Duodenal mucosa (tissue), 2 donors: ENCODE results near the gene CIP2A.

Experiments
- H3K27ac ChIP-seq: one replicate; pipeline ENCODE4 v1.7.0; 2013; ENCODE audit warnings: low read depth, low read length
- H3K27me3 ChIP-seq, 2 donors: one replicate each; pipeline ENCODE4 v1.7.0; 2013; ENCODE audit warnings: low read length in 2 of 2, control low read depth in 1 of 2; ENCODE audit not compliant: insufficient read depth in 2 of 2, control insufficient read depth in 1 of 2
- H3K36me3 ChIP-seq, 2 donors: one replicate each; pipeline ENCODE4 v1.7.0; 2013; ENCODE audit warnings: low read length in 2 of 2, control low read depth in 1 of 2; ENCODE audit not compliant: insufficient read depth in 2 of 2, control insufficient read depth in 1 of 2
- H3K4me1 ChIP-seq, 2 donors: one replicate each; pipeline ENCODE4 v1.7.0; 2013; ENCODE audit warnings: low read length in 2 of 2, control low read depth in 1 of 2; ENCODE audit not compliant: insufficient read depth in 2 of 2, control insufficient read depth in 1 of 2
- H3K4me3 ChIP-seq, 2 donors: one replicate each; pipeline ENCODE4 v1.7.0; 2013; ENCODE audit warnings: low read length in 2 of 2, low read depth in 1 of 2
- H3K9ac ChIP-seq, 2 donors: one replicate each; pipeline ENCODE4 v1.7.0; 2013; ENCODE audit warnings: low read length in 2 of 2, low read depth in 1 of 2
- H3K9me3 ChIP-seq, 2 donors: one replicate each; pipeline ENCODE4 v1.7.0; 2013; ENCODE audit warnings: low read length in 2 of 2, control low read depth in 1 of 2; ENCODE audit not compliant: control insufficient read depth in 1 of 2

Gene CIP2A

DNA sequence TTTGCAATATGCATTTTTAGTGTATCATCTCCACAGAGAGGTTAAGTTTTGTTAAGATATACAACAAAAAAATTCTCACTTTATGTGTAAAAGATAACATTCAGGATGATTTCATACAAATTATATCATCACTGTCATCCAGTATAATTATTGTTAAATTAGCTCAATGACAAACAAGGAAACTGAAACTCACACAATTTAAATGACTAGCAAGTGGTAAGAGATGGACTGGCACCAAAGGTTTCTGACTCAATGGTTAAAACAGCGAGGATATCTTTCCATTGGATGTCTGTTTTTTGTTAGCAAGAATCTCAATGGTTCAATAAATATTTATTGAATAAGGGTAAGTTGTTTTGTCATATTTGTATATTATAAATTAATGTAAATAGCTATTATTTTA, 22.6 kb downstream of the CIP2A start:
- Histone ChIP-seq H3K4me1 (no peaks in the 10 kb centered on the region), H3K27ac (no peak overlapping the region), H3K27me3 (no peaks in the 10 kb centered on the region), H3K4me3 (no peak overlapping the region), H3K9me3 (no peaks in the 10 kb centered on the region), H3K9ac (no peak overlapping the region), H3K36me3 (no peaks in the 10 kb centered on the region)

GRCh38 chr3:108565506-108565905, 23.7 kb downstream of the CIP2A start:
- no peaks in the 10 kb centered on the region for H3K4me1 ChIP-seq
- no peaks in the 10 kb centered on the region for H3K9me3 ChIP-seq
- H3K27ac ChIP-seq, result no peak overlapping the region
- no peak overlapping the region for H3K9ac ChIP-seq
- H3K36me3 ChIP-seq, result no peaks in the 10 kb centered on the region
- H3K4me3 ChIP-seq, result no peak overlapping the region
- no peaks in the 10 kb centered on the region for H3K27me3 ChIP-seq

DNA sequence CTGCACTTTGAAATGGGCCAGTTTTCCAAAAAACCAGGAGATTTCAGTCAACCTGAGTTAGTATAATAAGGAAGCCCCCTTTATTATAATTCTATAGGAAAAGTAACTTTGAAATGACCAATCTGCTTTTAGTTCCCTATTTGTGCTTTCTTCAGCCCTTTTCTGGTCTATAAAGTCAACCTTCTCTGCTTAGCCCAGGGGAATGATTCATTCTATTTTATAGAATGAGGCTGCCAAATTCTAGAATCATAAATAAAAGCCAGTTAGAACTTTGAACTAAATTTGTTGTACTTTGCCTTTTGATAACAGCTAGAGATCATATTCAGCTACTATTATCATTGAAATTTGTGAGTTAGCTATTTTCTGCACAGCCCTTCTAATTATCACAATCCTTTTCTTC, 24.7 kb downstream of the CIP2A start:
- H3K27me3 ChIP-seq, result no peaks in the 10 kb centered on the region
- H3K36me3 ChIP-seq, result no peaks in the 10 kb centered on the region
- no peak overlapping the region for H3K27ac ChIP-seq
- no peak overlapping the region for H3K9ac ChIP-seq
- H3K9me3 ChIP-seq, result no peaks in the 10 kb centered on the region
- H3K4me3 ChIP-seq, result no peak overlapping the region
- no peaks in the 10 kb centered on the region for H3K4me1 ChIP-seq

GRCh38 chr3:108562565-108562964, 26.7 kb downstream of the CIP2A start:
- no peak overlapping the region for H3K4me3 ChIP-seq
- H3K4me1 ChIP-seq, result no peaks in the 10 kb centered on the region
- no peak overlapping the region for H3K9ac ChIP-seq
- no peak overlapping the region for H3K27ac ChIP-seq
- H3K9me3 ChIP-seq, result no peaks in the 10 kb centered on the region
- no peaks in the 10 kb centered on the region for H3K27me3 ChIP-seq
- H3K36me3 ChIP-seq, result peaks cover 5% of the 10 kb centered on the region in 2 donors

DNA sequence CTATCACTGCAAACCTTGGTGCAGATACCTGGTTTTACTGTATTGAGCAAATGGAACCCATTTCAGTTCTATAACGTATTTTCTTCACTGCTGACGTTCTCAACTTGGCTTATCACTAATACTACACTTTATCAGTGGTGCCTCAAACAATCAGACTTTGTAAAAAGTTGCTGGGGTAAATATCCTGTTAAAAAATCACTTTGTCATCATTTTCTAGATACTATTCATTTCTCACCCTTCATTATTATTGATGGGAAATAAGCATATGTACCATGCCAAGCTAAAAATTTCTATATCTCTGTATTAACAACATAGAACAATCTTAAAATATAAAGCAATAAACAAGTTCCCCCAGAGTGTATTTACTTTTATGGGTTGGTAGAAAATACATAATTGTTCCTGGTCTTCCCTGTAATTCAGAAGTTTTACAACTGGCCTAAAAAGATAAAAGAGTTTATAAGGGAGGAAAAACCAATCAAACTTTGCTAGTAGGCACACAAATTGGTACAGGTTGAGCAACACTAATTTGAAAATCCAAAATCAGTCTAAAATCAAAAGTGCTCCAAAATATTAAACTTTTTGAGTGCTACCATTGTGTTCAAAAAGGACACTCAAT, 33.2 kb downstream of the CIP2A start:
- no peaks in the 10 kb centered on the region for H3K9me3 ChIP-seq
- H3K4me1 ChIP-seq, result no peaks in the 10 kb centered on the region
- H3K36me3 ChIP-seq, result peaks cover 5% of the 10 kb centered on the region in 2 donors
- H3K27ac ChIP-seq, result no peak overlapping the region
- no peaks in the 10 kb centered on the region for H3K27me3 ChIP-seq
- no peak overlapping the region for H3K4me3 ChIP-seq
- no peak overlapping the region for H3K9ac ChIP-seq

DNA sequence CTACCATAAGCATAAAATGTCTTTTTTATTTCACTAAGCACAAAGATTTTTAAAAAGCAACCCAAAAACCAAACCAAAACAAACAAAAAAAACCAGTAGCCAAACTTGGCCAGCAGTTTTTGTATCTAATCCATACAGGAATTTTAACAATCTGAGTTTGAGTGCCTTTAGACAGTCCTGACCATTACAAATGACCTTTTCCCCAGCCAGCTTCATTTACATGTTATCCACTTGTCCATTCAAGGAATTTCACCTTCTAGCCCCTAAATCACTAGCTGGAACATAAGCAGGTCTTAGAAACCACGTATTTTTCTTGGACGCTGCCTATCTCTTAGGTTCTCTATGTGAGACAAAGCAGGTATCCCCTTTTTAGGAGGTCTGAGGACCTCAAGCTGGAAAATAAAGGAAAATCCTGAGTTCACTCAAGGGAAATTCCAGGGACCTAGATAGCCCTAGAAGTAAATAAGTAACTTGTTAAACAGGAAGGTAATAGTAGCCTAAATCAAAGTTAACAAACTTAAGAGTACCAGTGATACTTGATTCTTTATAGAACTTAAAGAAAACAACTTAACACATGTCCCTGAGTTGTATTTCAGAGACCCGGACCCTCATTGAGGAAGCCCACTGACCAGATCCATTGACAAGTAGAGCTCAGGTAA, 34.2 kb downstream of the CIP2A start:
- no peak overlapping the region for H3K27ac ChIP-seq

DNA sequence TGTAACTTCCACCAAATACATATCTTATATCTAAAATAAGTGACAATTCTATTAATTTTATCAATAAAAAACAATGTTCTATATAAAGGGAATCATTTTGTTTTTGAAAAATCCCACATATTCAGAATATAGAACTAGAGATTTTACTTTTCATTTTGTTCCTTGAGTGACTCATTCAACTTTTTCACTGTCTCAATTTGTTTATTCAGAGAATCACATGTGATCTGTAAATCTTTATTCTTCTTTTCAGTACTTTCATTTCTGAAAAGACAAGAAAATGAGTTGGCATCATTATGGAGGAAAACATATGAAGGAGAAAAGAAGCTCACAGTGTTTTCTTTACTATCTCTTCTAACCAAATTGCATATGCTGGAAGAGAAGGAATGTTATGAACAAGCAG, 35.0 kb downstream of the CIP2A start:
- Histone ChIP-seq H3K4me1 (no peaks in the 10 kb centered on the region), H3K27ac (no peak overlapping the region), H3K27me3 (no peaks in the 10 kb centered on the region), H3K9me3 (no peaks in the 10 kb centered on the region), H3K9ac (no peak overlapping the region), H3K4me3 (no peak overlapping the region), H3K36me3 (peaks cover 5% of the 10 kb centered on the region in 2 donors)

More for the DNA sequence above, 34.2 kb downstream of the CIP2A start:
- no peaks in the 10 kb centered on the region for H3K9me3 ChIP-seq
- no peaks in the 10 kb centered on the region for H3K4me1 ChIP-seq
- peaks cover 5% of the 10 kb centered on the region in 2 donors for H3K36me3 ChIP-seq
- H3K4me3 ChIP-seq, result no peak overlapping the region
- H3K27me3 ChIP-seq, result no peaks in the 10 kb centered on the region
- H3K9ac ChIP-seq, result no peak overlapping the region

GRCh38 chr3:108552267-108553159, 36.7 kb downstream of the CIP2A start:
- Histone ChIP-seq H3K4me1 (no peaks in the 10 kb centered on the region), H3K9me3 (no peaks in the 10 kb centered on the region), H3K36me3 (no peaks in the 10 kb centered on the region), H3K4me3 (no peak overlapping the region), H3K9ac (no peak overlapping the region), H3K27me3 (no peaks in the 10 kb centered on the region), H3K27ac (no peak overlapping the region)

DNA sequence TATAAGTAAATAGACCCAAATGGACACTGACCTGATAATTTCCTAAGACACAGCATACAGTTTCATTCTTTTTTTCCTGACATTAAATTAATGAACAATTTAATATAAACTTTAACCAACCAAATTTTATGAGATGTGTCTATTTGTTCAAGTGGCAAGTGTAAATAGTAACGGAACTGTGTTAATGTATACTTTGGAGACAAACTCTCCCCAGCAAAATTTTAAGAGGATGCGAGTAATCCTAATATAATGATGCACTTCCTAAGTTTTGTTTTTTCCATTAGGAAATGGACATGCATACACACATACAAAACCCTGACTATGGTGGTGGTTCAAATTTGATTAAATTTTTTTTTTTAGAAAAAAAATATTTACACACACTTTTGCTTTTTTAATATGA, 40.4 kb downstream of the CIP2A start:
- peaks cover 0 to under 1% of the 10 kb centered on the region in 2 donors for H3K36me3 ChIP-seq
- no peak overlapping the region for H3K4me3 ChIP-seq
- peaks cover 0 to 9% of the 10 kb centered on the region in 2 donors for H3K4me1 ChIP-seq
- H3K9me3 ChIP-seq, result no peaks in the 10 kb centered on the region
- H3K9ac ChIP-seq, result no peak overlapping the region
- H3K27me3 ChIP-seq, result no peaks in the 10 kb centered on the region
- H3K27ac ChIP-seq, result no peak overlapping the region

- Histone ChIP-seq H3K27me3 (no peaks in the 10 kb centered on the region), H3K4me3 (no peak overlapping the region), H3K27ac (no peak overlapping the region), H3K9me3 (no peaks in the 10 kb centered on the region), H3K36me3 (peaks cover 0 to 6% of the 10 kb centered on the region in 2 donors), H3K9ac (no peak overlapping the region), H3K4me1 (peaks cover 0 to 9% of the 10 kb centered on the region in 2 donors)
Measured at GRCh38 chr3:108548304-108548703, 40.9 kb downstream of the CIP2A start.
